COLO668 (cell line): ENCODE results near the gene PAX6.
"Not testable (repeated sequence)": the region's sequence is repeated elsewhere in the genome, so short reads cannot be mapped to it uniquely, and the experiment has no call there.

Source experiments
- DNase-seq: peaks from one replicate; lab custom pipeline; 2025; ENCODE audit not compliant: unreplicated experiment; lab: John Stamatoyannopoulos, UW

Gene PAX6

DNA sequence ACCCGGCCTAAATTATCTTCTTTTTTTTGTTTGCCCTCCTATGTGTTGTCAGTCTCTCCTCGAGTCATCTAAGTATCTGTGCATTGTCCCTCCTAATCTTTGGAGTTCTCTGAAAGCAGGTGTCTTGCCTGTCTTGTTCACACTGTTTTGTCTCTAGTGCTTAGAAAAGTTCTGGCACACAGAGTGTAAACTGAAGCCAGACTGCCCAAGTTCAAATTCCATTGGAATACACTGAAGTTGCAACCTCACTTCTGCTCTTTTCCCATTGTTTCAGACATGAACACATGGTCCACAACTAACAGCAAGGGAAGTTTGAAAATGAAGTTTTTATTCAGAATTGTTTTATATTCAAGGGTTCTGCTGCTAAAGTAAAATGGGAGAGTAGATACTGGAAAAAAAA lies 38.7 kb downstream of the PAX6 start:
- DNase-seq: no peak

DNA sequence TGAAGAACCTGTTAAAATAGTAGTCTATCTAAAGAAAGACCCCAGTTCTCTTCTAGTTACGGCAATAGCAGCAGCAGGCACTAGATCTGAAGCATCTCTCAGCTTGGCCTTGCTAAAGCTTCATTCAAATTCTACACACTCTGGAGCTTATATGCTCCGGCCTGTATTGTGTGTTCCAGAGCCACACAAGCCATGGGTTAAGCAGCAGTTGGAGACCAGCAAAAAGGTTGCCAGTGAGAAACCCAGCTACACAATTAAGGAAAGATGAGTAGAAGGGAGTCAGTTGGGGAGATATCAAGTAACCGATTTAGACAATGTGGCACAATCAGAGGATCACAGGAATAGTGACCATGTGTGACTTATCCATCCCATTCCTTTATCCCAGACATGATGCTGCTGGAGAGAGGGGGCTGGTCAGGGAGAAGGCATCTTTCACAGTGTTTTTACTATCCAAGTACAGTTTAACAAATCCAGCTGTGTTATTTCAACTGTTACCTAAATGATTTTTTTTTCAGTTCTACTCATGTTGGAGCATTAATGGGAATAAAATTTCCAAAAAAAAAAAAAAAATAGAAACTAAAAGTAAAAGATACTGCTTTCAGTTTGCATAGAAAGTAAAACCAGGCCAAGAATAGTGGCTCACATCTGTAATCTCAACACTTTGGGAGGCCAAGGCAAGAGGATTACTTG lies 41.0 kb downstream of the PAX6 start:
- no peak for DNase-seq

DNA sequence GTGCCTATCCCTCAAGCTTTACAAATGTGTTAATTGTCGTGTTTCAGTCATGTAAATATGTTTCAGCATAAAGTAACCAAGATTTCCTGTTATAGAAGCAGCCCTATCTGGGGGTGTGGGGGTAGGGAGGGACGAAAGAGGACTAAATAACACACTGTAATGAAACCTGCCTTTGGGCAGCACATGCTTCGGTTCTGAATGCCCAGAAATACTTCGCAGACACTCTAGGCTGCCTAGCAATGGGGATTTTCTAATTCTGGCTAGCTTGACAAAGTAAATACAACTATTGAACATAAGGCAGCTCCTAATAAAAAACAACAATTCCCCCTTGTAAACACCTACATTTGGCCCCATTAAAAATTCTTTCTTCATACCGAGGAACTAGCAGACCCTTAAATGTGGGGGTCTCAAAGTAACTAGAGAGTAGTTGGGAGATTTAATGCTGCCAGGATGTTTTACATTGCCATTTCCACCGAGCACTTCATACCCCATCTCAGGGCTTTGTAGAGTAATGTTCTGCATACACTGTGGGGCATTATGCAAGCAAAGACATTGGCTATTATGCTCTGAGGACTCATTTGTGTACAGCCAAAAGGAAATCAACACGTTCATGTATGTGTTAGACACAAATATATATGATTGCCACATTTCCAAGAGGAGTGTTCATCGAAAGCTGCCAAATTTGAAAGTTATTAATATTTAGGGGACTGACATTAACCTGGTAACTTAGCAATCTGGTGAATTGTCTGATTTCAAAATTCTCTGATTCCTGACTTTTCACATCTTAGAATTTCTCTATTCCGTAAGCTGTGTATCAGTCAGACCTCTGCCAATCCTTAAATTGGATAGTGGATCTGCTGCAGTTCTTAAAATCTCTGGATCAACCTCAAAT lies 42.1 kb downstream of the PAX6 start:
- no peak for DNase-seq

DNA sequence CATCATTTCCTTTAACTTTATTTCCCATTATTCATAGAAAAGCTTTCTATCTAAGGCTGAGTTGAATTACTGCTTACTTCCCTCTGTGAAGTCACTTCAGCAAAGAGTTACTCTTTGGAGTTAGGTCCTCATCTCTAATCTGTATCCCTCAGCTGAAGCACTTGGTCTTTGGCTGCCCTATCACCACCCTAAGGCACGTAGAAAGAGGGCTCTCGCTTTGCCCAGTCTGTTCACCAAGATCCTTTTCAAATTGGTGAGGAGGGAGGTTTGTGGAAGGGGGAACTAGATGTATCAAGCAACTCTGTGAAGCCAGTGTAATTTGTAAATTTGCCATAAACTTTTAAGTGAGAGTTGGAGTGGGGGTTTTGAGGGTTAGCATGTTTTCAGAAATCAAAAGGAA lies 43.4 kb downstream of the PAX6 start:
- DNase-seq: no peak

DNA sequence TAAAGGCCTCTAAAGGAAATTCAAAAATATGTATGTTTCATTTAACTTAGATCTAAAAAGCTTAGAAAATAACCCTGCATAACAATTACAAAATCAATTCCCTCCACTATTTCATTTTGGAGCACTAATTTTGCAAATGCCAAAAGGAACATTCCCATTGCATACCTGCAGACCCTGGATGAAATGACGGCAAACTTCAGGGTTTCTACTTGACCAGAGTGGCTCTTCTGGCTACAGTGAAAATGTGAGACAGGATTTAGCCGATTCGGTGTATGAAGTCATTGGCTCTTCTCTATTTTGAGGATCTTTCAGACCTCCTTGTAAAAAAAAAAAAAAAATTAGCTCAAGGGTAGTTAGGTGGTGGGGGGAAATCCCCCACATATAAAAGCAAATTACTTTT lies 44.1 kb downstream of the PAX6 start:
- no peak for DNase-seq

DNA sequence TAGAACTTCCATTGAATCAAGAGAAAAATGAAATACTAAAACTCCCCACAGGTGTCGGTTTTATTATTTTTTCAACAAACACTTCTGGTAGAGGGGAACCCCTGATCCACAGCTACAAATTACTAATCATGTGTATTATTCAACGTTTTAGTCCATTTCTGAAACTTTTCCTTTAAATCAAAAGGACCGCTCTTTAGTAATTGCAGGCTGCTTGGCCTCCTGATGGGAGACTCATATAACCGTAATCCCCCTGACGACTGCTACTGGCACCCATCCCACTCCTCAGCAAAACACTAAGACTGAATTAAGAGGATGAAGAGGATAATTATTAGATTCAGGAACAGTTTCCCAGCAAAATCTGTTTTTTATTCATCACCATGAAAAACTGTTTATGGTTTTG lies 46.4 kb downstream of the PAX6 start:
- no peak for DNase-seq

DNA sequence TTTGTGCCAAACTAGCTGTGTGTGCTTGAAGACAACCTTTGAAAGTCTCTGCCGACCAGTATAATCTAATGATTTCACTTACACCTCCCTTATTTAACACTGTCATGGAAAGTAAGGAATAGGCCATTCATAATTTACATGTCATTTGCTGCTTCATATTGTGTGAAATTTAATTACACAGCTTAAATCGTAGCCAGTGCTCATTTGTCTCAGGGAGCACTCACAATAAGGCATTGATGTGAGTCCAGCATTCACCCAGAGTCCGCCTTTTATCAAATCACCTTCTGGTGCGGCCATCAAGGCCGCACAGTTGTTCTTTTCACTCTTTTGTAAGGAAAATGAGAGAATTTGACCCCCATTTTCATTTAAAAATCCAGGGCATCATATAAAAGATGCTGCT lies 46.9 kb downstream of the PAX6 start:
- no peak for DNase-seq

DNA sequence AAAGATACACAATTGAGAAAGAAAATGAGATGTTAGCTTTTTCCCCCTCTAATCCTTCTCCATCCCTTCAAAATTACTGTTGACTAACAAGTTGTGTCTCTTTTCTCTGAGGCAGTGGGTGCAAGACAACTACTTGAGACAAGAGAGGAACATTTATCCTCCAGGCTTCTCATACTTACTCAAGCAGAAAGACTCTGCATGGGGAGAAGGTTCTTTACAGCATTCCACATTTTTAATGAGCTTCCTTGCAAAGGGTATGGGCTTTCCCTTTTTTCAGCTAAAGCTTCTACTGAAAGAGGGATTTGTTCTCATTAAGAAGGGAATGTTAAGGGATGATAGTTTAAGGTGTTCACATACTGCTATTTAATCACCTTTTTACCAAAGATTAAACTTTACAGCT lies 47.8 kb downstream of the PAX6 start:
- DNase-seq: no peak

DNA sequence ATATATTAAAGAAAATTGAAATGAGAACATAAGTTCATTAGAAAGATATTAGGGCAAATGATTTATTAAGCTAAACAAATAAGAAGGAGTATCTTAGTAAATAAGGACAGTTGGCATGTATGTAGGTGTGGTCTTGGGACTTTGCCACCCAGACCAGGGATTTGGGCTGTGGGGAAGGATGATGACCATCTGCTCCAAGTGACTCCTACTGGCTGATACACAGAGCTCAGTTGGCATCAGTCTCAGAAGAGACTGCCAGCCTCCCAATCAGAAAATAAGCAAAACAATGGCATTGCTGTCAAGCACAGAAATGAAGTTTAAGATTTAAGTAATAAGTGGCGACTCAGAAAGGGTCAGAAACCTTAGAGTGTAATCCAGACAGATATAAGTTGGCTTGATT lies 49.5 kb downstream of the PAX6 start:
- DNase-seq: no peak

DNA sequence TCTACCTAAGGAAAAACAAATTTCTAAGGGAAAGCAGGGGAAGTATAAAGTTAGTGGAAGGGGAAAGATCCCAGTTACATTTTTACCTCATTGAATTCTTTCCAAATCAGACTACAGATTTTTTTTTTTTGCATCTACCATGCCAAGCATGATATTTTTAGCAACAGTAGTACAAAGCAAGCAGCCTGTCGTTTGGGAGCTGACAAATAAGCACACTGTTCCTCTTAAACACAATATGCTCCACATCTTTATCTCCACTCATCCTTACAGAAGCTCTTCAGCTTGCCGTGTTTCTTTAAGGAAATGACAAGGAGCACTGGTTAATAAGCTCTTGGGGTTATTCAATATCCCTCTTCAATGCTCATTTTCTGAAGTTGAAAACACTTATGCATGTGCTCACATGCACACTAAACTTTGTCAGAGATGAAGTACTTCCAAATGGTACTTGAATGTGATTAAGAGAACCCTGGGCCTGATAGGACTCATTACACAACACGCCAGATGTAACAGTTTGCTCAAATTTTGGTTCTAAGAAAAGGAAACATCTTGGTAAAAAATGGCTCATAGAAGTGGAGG lies 53.8 kb downstream of the PAX6 start:
- no peak for DNase-seq

DNA sequence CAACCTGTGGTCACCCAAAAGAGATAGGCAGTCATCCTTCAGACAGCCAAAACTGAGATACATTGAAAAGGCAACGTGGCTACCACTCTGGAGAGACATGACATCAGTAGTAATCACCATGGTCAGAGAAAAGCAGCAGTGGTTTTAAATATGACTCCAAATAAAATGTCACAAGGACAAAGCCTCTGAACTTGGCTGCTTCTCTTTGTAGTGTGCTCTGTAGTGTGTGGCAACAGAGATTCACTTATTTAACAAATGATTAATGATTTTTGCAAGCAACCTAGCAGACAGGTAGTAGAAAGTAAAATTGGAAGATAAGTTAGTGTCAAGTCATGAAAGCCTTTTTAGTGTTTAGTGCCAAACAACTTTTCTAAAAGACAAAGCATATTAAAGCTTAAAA lies 63.5 kb downstream of the PAX6 start:
- DNase-seq: no peak

DNA sequence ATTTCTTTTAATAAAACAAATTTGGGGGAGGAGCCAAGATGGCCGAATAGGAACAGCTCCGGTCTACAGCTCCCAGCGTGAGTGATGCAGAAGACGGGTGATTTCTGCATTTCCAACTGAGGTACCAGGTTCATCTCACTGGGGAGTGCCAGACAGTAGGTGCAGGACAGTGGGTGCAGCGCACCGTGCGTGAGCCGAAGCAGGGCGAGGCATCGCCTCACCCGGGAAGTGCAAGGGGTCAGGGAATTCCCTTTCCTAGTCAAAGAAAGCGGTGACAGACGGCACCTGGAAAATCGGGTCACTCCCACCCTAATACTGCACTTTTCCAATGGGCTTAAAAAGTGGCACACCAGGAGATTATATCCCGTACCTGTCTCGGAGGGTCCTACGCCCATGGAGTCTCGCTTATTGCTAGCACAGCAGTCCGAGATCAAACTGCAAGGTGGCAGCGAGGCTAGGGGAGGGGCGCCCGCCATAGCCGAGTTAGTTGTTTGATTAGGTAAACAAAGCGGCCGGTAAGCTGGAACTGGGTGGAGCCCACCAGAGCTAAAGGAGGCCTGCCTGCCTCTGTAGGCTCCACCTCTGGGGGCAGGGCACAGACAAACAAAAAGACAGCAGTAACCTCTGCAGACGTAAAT lies 70.3 kb downstream of the PAX6 start:
- DNase-seq: not testable (repeated sequence)

DNA sequence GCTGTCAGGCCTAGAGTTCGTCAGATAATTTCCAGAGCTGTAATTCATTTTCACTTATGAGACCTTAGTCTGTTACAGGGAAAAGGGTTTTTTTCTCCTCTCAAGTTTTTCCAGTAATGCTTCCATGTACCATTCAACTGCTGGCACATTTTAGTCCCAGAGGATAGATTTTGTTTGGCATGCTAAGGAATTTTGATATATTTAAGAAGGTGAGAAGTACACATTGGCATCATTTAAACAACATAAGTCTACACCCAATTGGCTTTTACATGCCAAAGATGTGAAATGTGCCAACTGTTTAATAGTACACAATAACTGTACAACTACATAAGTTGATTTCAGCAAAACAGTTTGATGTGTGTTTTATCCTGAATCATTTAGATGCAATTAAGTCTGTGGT lies 71.0 kb downstream of the PAX6 start:
- DNase-seq: no peak
